Heart right ventricle (tissue), 16 donors: ENCODE data around the gene RNF207. TPM values are rescaled to one million over a fixed set of nuclear protein-coding genes. Genes with fewer than 3 reads are reported as not detected.
A peak's percentile ranks its signal among the peaks of the same experiment; 100 is the strongest.

ENCODE experiments used
- ATAC-seq, 8 donors: fragments of 200-7000 bp; cut with Tn5 transposase; one replicate each; pipeline ENCODE4 v1.9.1; 2020; ENCODE audit warnings: mild to moderate bottlenecking in 8 of 8, moderate library complexity in 8 of 8, moderate number of reproducible peaks in 1 of 8
- DNase-seq, 2 donors: peaks; one replicate each; pipeline ENCODE4 v3.0.0-alpha.2; 2020
- H3K27ac ChIP-seq, 10 donors: fragments of 200-600 bp; sonication (generic) in 2 of 10; one replicate each; pipeline versions ENCODE4 v1.5.0 to v1.8.0; 2020 to 2022; ENCODE audit warnings: mild to moderate bottlenecking in 3 of 10
- H3K27me3 ChIP-seq, 7 donors: fragments of 200-600 bp; one replicate each; pipeline ENCODE4 v1.8.0; 2021 to 2022; ENCODE audit warnings: mild to moderate bottlenecking in 2 of 7
- H3K36me3 ChIP-seq, 9 donors: fragments of 200-600 bp; sonication (generic) in 1 of 9; one replicate each; pipeline versions ENCODE4 v1.5.0 to v1.8.0; 2020 to 2022; ENCODE audit warnings: mild to moderate bottlenecking in 2 of 9
- H3K4me1 ChIP-seq, 9 donors: fragments of 200-600 bp; sonication (generic) in 1 of 9; one replicate each; pipeline versions ENCODE4 v1.5.0 to v1.8.0; 2020 to 2022; ENCODE audit warnings: mild to moderate bottlenecking in 4 of 9
- H3K4me3 ChIP-seq, 10 donors: fragments of 200-600 bp; sonication (generic) in 2 of 10; one replicate each; pipeline versions ENCODE4 v1.5.0 to v1.8.0; 2020 to 2022; ENCODE audit warnings: mild to moderate bottlenecking in 7 of 10, moderate library complexity in 2 of 10
- H3K9me3 ChIP-seq, 11 donors: fragments of 200-600 bp in 10 of 11; sonication (generic) in 2 of 11; one replicate each; pipeline versions ENCODE4 v1.5.0 to v1.8.0; 2013 to 2022; ENCODE audit warnings: mild to moderate bottlenecking in 2 of 11, control low read depth in 1 of 11, moderate library complexity in 1 of 11
- whole genome bisulfite sequencing, 2 donors: extraction: QIAGEN DNeasy Blood & Tissue Kit; methylation state at CpG; one replicate each; pipeline ENCODE4 v1.1.7; 2013; ENCODE audit warnings: inconsistent platforms in 1 of 2; 5-methylcytosine and 5-hydroxymethylcytosine counted together
- intact Hi-C, 10 donors: fragments of 100-400 bp; cut with DNase I; formaldehyde crosslinking; loops; one replicate each; pipeline versions ENCODE4 v1.11.1 to v1.14.2; 2022
- polyA plus RNA-seq, 2 donors: library from polyadenylated mRNA; stranded (reverse); fragments of 200-250 nt; gene quantifications; one replicate each; pipeline ENCODE4 v1.2.3, GENCODE V29; 2013
- total RNA-seq, 10 donors: library from RNA; stranded (reverse); fragmentation: NEBNext Ultra II Directional in 3 of 10; extraction: Animal tissue kit (Norgen Biotek cat#: 25700) in 3 of 10; gene quantifications; one replicate each; pipeline versions ENCODE4 v1.2.1 to v1.2.4, GENCODE V29; 2021 to 2023
- TF ChIP-seq, protein P1 (sequence below), 9 donors: fragments of 200-600 bp; sonication (generic) in 2 of 9; IDR thresholded peaks; one replicate each; pipeline versions ENCODE4 v1.5.0 to v1.8.0; 2021 to 2022; ENCODE audit warnings: antibody characterized with exemption in 9 of 9, mild to moderate bottlenecking in 5 of 9, moderate library complexity in 1 of 9
- donor health status: Arrhythmogenic right ventricular cardiomyopathy.
- donor health status: ischemic (EF 13 %, LVEDD 7.1; RV severe dilation, severe dysfunction).
- donor health status: healthy with polysubstance abuse.
- donor health status: DM: no; HTN: yes; CAD: no.
- donor health status: DM: no; HTN: no; CAD: no.
- donor health status: ischemic (EF 25% LVEDD 6.9; RV normal size, moderate dysfunction).
- donor health status: ischemic (EF 25% LVEDD 5.7; RV mildly dilated, moderate dysfunction).
- donor health status: healthy.
- donor health status: DM: yes; HTN: yes; CAD: no.
- donor health status: Ischemic cardiomyopathy.
- donor health status: ischemic (EF 35%, LVEDD 5.7; RV mildly dilated, moderate dysfunction).
- donor health status: nonischemic (EF 11% LVEDD 7.7; RV severe dilation, severe dysfunction).
- donor health status: DM: yes; HTN: yes; CAD: no.
- donor health status: PGD.
- donor health status: ischemic (EF 29% LVEDD 5.4; RV normal size, mild dysfunction).
- donor health status: nonischemic (EF 23%, LVEDD 6.1; RV moderate dilation, normal function).

The RNF207 gene
- total and polyA plus RNA-seq, 12 donors, result 16.2 to 183 (median 67.4) TPM

GRCh38 chr1:6199298-6200187 is 6.4 kb upstream of the RNF207 start, which contains the start of gene RPL22:
Gene RPL22 (minus strand): TSS chr1:6199595. CDS start chr1:6199573, 22 bp downstream.
- 1% methylated on average over 53 of the region's 53 CpGs for WGBS, 2 donors
- intact Hi-C loops, result loop anchor here in 5 of 10 donors (5.0 to 10.0 kb wide), 2 partner anchors 38 to 145 kb away; partner anchors contain the start of gene ICMT (in 5 of the 5)
- Histone ChIP-seq H3K27ac (peak within 1 kb of the TSS; percentile 3 to 92 (median 88)), H3K4me1 (peaks cover 0 to 37% (median 32%) of the 10 kb centered on the region in 9 donors), H3K36me3 (peaks cover 0 to 33% (median 21%) of the 10 kb centered on the region in 9 donors), H3K4me3 (peak within 1 kb of the TSS; percentile 72 to 100 (median 90)), H3K9me3 (no peaks in the 10 kb centered on the region), H3K27me3 (no peaks in the 10 kb centered on the region)
- DNase-seq (peak; percentile 96 to 99), ATAC-seq (peak; percentile 96 to 99 (median 98))
- TF ChIP-seq, protein P1, sequence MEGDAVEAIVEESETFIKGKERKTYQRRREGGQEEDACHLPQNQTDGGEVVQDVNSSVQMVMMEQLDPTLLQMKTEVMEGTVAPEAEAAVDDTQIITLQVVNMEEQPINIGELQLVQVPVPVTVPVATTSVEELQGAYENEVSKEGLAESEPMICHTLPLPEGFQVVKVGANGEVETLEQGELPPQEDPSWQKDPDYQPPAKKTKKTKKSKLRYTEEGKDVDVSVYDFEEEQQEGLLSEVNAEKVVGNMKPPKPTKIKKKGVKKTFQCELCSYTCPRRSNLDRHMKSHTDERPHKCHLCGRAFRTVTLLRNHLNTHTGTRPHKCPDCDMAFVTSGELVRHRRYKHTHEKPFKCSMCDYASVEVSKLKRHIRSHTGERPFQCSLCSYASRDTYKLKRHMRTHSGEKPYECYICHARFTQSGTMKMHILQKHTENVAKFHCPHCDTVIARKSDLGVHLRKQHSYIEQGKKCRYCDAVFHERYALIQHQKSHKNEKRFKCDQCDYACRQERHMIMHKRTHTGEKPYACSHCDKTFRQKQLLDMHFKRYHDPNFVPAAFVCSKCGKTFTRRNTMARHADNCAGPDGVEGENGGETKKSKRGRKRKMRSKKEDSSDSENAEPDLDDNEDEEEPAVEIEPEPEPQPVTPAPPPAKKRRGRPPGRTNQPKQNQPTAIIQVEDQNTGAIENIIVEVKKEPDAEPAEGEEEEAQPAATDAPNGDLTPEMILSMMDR (IDR thresholded peaks at IDR 0.05), result no peak

GRCh38 chr1:6200188-6200809 is 5.6 kb upstream of the RNF207 start:
- H3K9me3 ChIP-seq, result no peaks in the 10 kb centered on the region
- peaks cover 6 to 44% (median 39%) of the 10 kb centered on the region in 9 donors for H3K4me1 ChIP-seq
- no peak for ATAC-seq
- peaks cover 0 to 6% (median 0%) of the 10 kb centered on the region in 7 donors for H3K27me3 ChIP-seq
- no peak for DNase-seq
- peak overlapping the region; percentile 3 to 92 (median 88) for H3K27ac ChIP-seq
- H3K4me3 ChIP-seq, result peak overlapping the region in 9 of 10 donors; percentile 72 to 100 (median 89)
- TF ChIP-seq, protein P1 (IDR thresholded peaks at IDR 0.05), result no peak
- H3K36me3 ChIP-seq, result peaks cover 0 to 25% (median 14%) of the 10 kb centered on the region in 9 donors
- 63% methylated on average over 10 of the region's 10 CpGs for WGBS, 2 donors
- intact Hi-C loops, result loop anchor here in 1 of 10 donors (5.0 to 10.0 kb wide), 2 partner anchors 37 to 145 kb away; partner anchors contain the start of gene ICMT

- DNase-seq (no peak), ATAC-seq (no peak)
- peaks cover 0 to 6% (median 0%) of the 10 kb centered on the region in 9 donors for H3K36me3 ChIP-seq
- H3K27ac ChIP-seq, result no peak overlapping the region
- intact Hi-C loops, result loop anchor here in 1 of 10 donors (5.0 to 10.0 kb wide), 2 partner anchors 35 to 147 kb away; partner anchors contain the start of gene ICMT
- WGBS, 2 donors, result 89 to 92% methylated on average over 7 of the region's 7 CpGs
- H3K4me1 ChIP-seq, result peaks cover 12 to 58% (median 54%) of the 10 kb centered on the region in 9 donors
- H3K9me3 ChIP-seq, result no peaks in the 10 kb centered on the region
- no peak overlapping the region for H3K4me3 ChIP-seq
- peaks cover 0 to 26% (median 0%) of the 10 kb centered on the region in 7 donors for H3K27me3 ChIP-seq
- TF ChIP-seq, protein P1 (IDR thresholded peaks at IDR 0.05), result no peak
Observed at GRCh38 chr1:6202256-6202655, 3.7 kb upstream of the RNF207 start.

GRCh38 chr1:6206520-6206855 is 569 bp downstream of the RNF207 start:
- ATAC-seq (peak in 1 of 8 donors; percentile 5), DNase-seq (peak in 1 of 2 donors; percentile 26)
- Histone ChIP-seq H3K27me3 (peaks cover 0 to 44% (median 0%) of the 10 kb centered on the region in 7 donors), H3K4me1 (peaks cover 20 to 68% (median 48%) of the 10 kb centered on the region in 9 donors), H3K36me3 (peaks cover 0 to 23% (median 0%) of the 10 kb centered on the region in 9 donors), H3K9me3 (no peaks in the 10 kb centered on the region), H3K4me3 (peak overlapping the region; percentile 60 to 76 (median 68)), H3K27ac (peak overlapping the region; percentile 89 to 99 (median 95))
- intact Hi-C loops, result loop anchor here in 5 of 10 donors (5.0 to 10.0 kb wide), 3 partner anchors 36 to 214 kb away; partner anchors contain the start of genes HES3 (in 3 of the 5) and NPHP4 (in 1 of the 5)
- TF ChIP-seq, protein P1 (IDR thresholded peaks at IDR 0.05), result no peak
- 14 to 30% methylated on average over 23 to 25 of the region's 25 CpGs for WGBS, 2 donors
